HT-29 (cell line): ENCODE results near the gene SCARB2. TPM values are rescaled to one million over a fixed set of nuclear protein-coding genes. Genes with fewer than 3 reads are reported as not detected.

Experiments used
- DNase-seq: peaks from one replicate; pipeline ENCODE4 v3.0.0-alpha.2; 2015; ENCODE audit warnings: low spot score
- total RNA-seq: library from RNA; depleted of rRNA; stranded (reverse); fragments of >200 nt; shearing (Covaris generic); gene quantifications from 2 replicates; pipeline ENCODE4 v1.2.3, GENCODE V29; 2014

The SCARB2 gene
- total RNA-seq, 1 experiment from 2014 or later = 105 TPM

GRCh38 chr4:76226418-76226817 lies 12.8 kb upstream of the SCARB2 start:
- DNase-seq = no peak

- DNase-seq = no peak
Observed at GRCh38 chr4:76224171-76224570, 10.5 kb upstream of the SCARB2 start.

- DNase-seq = peak; percentile 34
Observed at GRCh38 chr4:76219299-76220055, 5.9 kb upstream of the SCARB2 start.

GRCh38 chr4:76216975-76217814 lies 3.6 kb upstream of the SCARB2 start:
- no peak for DNase-seq

GRCh38 chr4:76216524-76216923 lies 2.9 kb upstream of the SCARB2 start:
- DNase-seq = no peak

GRCh38 chr4:76215077-76215476 lies 1.5 kb upstream of the SCARB2 start:
- DNase-seq = no peak

GRCh38 chr4:76214177-76214675 lies 602 bp upstream of the SCARB2 start:
- peak; percentile 86 for DNase-seq

GRCh38 chr4:76212851-76213414 lies 691 bp downstream of the SCARB2 start:
- DNase-seq = peak; percentile 52

- DNase-seq = peak; percentile 27
Observed at GRCh38 chr4:76211769-76212708, 1.6 kb downstream of the SCARB2 start.

- no peak for DNase-seq
Observed at GRCh38 chr4:76210452-76210851, 3.2 kb downstream of the SCARB2 start.

GRCh38 chr4:76209881-76210280 lies 3.7 kb downstream of the SCARB2 start:
- no peak for DNase-seq

- peak; percentile 70 for DNase-seq
Observed at GRCh38 chr4:76208005-76208765, 5.4 kb downstream of the SCARB2 start.

- DNase-seq = no peak
Observed at GRCh38 chr4:76207549-76207948, 6.1 kb downstream of the SCARB2 start.

GRCh38 chr4:76206222-76206942 lies 7.2 kb downstream of the SCARB2 start:
- no peak for DNase-seq

GRCh38 chr4:76205476-76205875 lies 8.1 kb downstream of the SCARB2 start:
- DNase-seq = no peak

- DNase-seq = no peak
Observed at GRCh38 chr4:76204936-76205335, 8.7 kb downstream of the SCARB2 start.

- DNase-seq = no peak
Observed at GRCh38 chr4:76203541-76203940, 10.1 kb downstream of the SCARB2 start.

- DNase-seq = no peak
Observed at GRCh38 chr4:76201276-76201675, 12.3 kb downstream of the SCARB2 start.

- DNase-seq = peak; percentile 72
Observed at GRCh38 chr4:76200771-76201231, 12.8 kb downstream of the SCARB2 start.
